H9 (cell line): Measurements from ENCODE around the gene GBP5. TPM values are rescaled to one million over a fixed set of nuclear protein-coding genes. Genes with fewer than 3 reads are reported as not detected.

Source experiments
- DNase-seq: peaks from one replicate; pipeline ENCODE4 v3.0.0-alpha.2; 2017
- H2AFZ ChIP-seq: one replicate; pipeline ENCODE4 v1.6.1; 2013; ENCODE audit warnings: mild to moderate bottlenecking, low read length, control low read depth, moderate library complexity
- H2AK5ac ChIP-seq: 2 replicates; pipeline ENCODE4 v1.6.1; 2013; ENCODE audit warnings: low read length, control low read depth, mixed read lengths; ENCODE audit not compliant: insufficient read length
- H2BK120ac ChIP-seq: one replicate; pipeline ENCODE4 v1.6.1; 2013; ENCODE audit warnings: low read depth, mild to moderate bottlenecking, low read length, control low read depth, inconsistent platforms; ENCODE audit not compliant: poor library complexity, severe bottlenecking
- H2BK12ac ChIP-seq: 2 replicates; pipeline ENCODE4 v1.6.1; 2013; ENCODE audit warnings: low read length, control low read depth, mixed read lengths, low read depth; ENCODE audit not compliant: insufficient read length
- H2BK15ac ChIP-seq: 2 replicates; pipeline ENCODE4 v1.6.1; 2013; ENCODE audit warnings: low read depth, low read length, control low read depth
- H2BK20ac ChIP-seq: one replicate; pipeline ENCODE4 v1.6.1; 2013; ENCODE audit warnings: low read depth, mild to moderate bottlenecking, low read length, control low read depth, inconsistent platforms; ENCODE audit not compliant: poor library complexity, severe bottlenecking
- H2BK5ac ChIP-seq: 2 replicates; pipeline ENCODE4 v1.6.1; 2013; ENCODE audit warnings: low read length, control low read depth, mixed read lengths; ENCODE audit not compliant: insufficient read length
- H3K14ac ChIP-seq: 2 replicates; pipeline ENCODE4 v1.6.1; 2013; ENCODE audit warnings: low read length, control low read depth; ENCODE audit not compliant: insufficient read depth
- H3K18ac ChIP-seq: 2 replicates; pipeline ENCODE4 v1.6.1; 2013; ENCODE audit warnings: low read depth, mild to moderate bottlenecking, mixed read lengths, low read length, control low read depth; ENCODE audit not compliant: insufficient read length
- H3K23ac ChIP-seq: 2 replicates; pipeline ENCODE4 v1.6.1; 2013; ENCODE audit warnings: low read length, control low read depth, mixed read lengths, low read depth; ENCODE audit not compliant: insufficient read length
- H3K23me2 ChIP-seq: 2 replicates; pipeline ENCODE4 v1.6.1; 2013; ENCODE audit warnings: low read depth, mild to moderate bottlenecking, mixed read lengths, low read length, control low read depth; ENCODE audit not compliant: insufficient read length, poor library complexity, severe bottlenecking
- H3K27ac ChIP-seq: 2 replicates; pipeline ENCODE4 v1.5.1; 2013; ENCODE audit warnings: low read length, control low read depth, mixed read lengths, low read depth; ENCODE audit not compliant: insufficient read length
- H3K27me3 ChIP-seq: 2 replicates; pipeline ENCODE4 v1.6.1; 2013; ENCODE audit warnings: low read length, control low read depth, inconsistent platforms; ENCODE audit not compliant: insufficient read depth
- H3K4ac ChIP-seq: 2 replicates; pipeline ENCODE4 v1.6.1; 2013; ENCODE audit warnings: low read depth, mild to moderate bottlenecking, control low read depth, inconsistent platforms, low read length, moderate library complexity
- H3K4me1 ChIP-seq: 2 replicates; pipeline ENCODE4 v1.6.1; 2013; ENCODE audit warnings: low read length, control low read depth, inconsistent platforms; ENCODE audit not compliant: insufficient read depth
- H3K4me2 ChIP-seq: 2 replicates; pipeline ENCODE4 v1.6.1; 2013; ENCODE audit warnings: low read length, control low read depth, mixed read lengths; ENCODE audit not compliant: insufficient read length, insufficient read depth
- H3K56ac ChIP-seq: 2 replicates; pipeline ENCODE4 v1.6.1; 2013; ENCODE audit warnings: low read depth, mild to moderate bottlenecking, mixed read lengths, low read length, control low read depth; ENCODE audit not compliant: insufficient read length
- H3K79me1 ChIP-seq: 2 replicates; pipeline ENCODE4 v1.6.1; 2013; ENCODE audit warnings: low read depth, mild to moderate bottlenecking, moderate library complexity, low read length, control low read depth, inconsistent platforms; ENCODE audit not compliant: insufficient read depth, poor library complexity, severe bottlenecking
- H3K79me2 ChIP-seq: 2 replicates; pipeline ENCODE4 v1.6.1; 2013; ENCODE audit warnings: low read length, control low read depth, inconsistent platforms; ENCODE audit not compliant: insufficient read depth
- H3K9ac ChIP-seq: 2 replicates; pipeline ENCODE4 v1.6.1; 2013; ENCODE audit warnings: low read length, control low read depth, mixed read lengths; ENCODE audit not compliant: insufficient read length; ENCODE audit errors: extremely low read depth
- H3K9me3 ChIP-seq: one replicate; pipeline ENCODE4 v1.6.1; 2013; ENCODE audit warnings: low read depth, low read length, inconsistent platforms; ENCODE audit not compliant: control insufficient read depth
- H3T11ph ChIP-seq: one replicate; pipeline ENCODE4 v1.6.1; 2013; ENCODE audit warnings: mild to moderate bottlenecking, low read length, control low read depth, inconsistent platforms
- H4K20me1 ChIP-seq: one replicate; pipeline ENCODE4 v1.6.1; 2013; ENCODE audit not compliant: control insufficient read depth, insufficient read length, insufficient read depth
- H4K5ac ChIP-seq: 2 replicates; pipeline ENCODE4 v1.6.1; 2013; ENCODE audit warnings: low read depth, mild to moderate bottlenecking, mixed read lengths, low read length, control low read depth; ENCODE audit not compliant: insufficient read length
- H4K8ac ChIP-seq: replicated peaks from 2 replicates; pipeline ENCODE4 v1.6.1; 2013; ENCODE audit warnings: low read length, control low read depth, mixed read lengths, low read depth; ENCODE audit not compliant: insufficient read length
- H4K91ac ChIP-seq: 2 replicates; pipeline ENCODE4 v1.6.1; 2013; ENCODE audit warnings: low read depth, mild to moderate bottlenecking, moderate library complexity, mixed read lengths, low read length, control low read depth; ENCODE audit not compliant: insufficient read length
- H3K27ac Mint-ChIP-seq, 3 experiments: 2 replicates in 2 of 3; 3 replicates in 1 of 3; pipeline ENCODE4 v1.8.0; 2020 to 2021; ENCODE audit warnings: mixed read lengths in 3 of 3, mild to moderate bottlenecking in 1 of 3, moderate library complexity in 1 of 3
- H3K27me3 Mint-ChIP-seq: 2 replicates; pipeline ENCODE4 v1.8.0; 2021; ENCODE audit warnings: low read depth, mild to moderate bottlenecking, moderate library complexity, mixed read lengths
- H3K36me3 Mint-ChIP-seq, 3 experiments: 2 replicates in 2 of 3; 3 replicates in 1 of 3; pipeline ENCODE4 v1.8.0; 2020 to 2021; ENCODE audit warnings: low read depth in 3 of 3, mixed read lengths in 3 of 3; ENCODE audit not compliant: insufficient read depth in 1 of 3
- H3K4me1 Mint-ChIP-seq, 2 experiments: 2 replicates each; pipeline ENCODE4 v1.8.0; 2020; ENCODE audit warnings: mixed read lengths in 2 of 2
- H3K4me3 Mint-ChIP-seq, 2 experiments: 2 replicates in 1 of 2; 3 replicates in 1 of 2; pipeline ENCODE4 v1.8.0; 2020 to 2021; ENCODE audit warnings: mild to moderate bottlenecking in 2 of 2, mixed read lengths in 2 of 2, moderate library complexity in 1 of 2
- H3K9me3 Mint-ChIP-seq, 2 experiments: 2 replicates in 1 of 2; 3 replicates in 1 of 2; pipeline ENCODE4 v1.8.0; 2020; ENCODE audit warnings: mild to moderate bottlenecking in 2 of 2, mixed read lengths in 2 of 2, moderate library complexity in 1 of 2
- CTCF ChIP-seq: fragments of 200-600 bp; sonication (generic); conservative IDR thresholded peaks from 3 replicates; pipeline ENCODE4 v1.8.0; 2021; ENCODE audit warnings: antibody characterized with exemption, mild to moderate bottlenecking
- WGBS: extraction: QIAGEN DNeasy Blood & Tissue Kit; methylation state at CpG from one replicate; pipeline ENCODE4 v1.1.7; 2013; ENCODE audit warnings: missing lambda C conversion rate, low lambda C conversion rate, mixed read lengths; ENCODE audit not compliant: insufficient read length; ENCODE audit errors: extremely low coverage; 5-methylcytosine and 5-hydroxymethylcytosine counted together
- total RNA-seq: library from RNA; stranded (reverse); gene quantifications from 2 replicates; pipeline ENCODE4 v1.2.1, GENCODE V29; 2021

GBP5 gene
- total RNA-seq, 1 experiment from 2014 or later: not detected

GRCh38 chr1:89271341-89272015 lies 1.2 kb downstream of the GBP5 start:
- no peak overlapping the region for H2BK20ac ChIP-seq
- H3K56ac ChIP-seq: no peak overlapping the region
- H3K79me1 ChIP-seq: no peaks in the 10 kb centered on the region
- no peak overlapping the region for H3K18ac ChIP-seq
- H4K8ac ChIP-seq: no peak overlapping the region
- Mint-ChIP-seq H3K9me3 (peaks cover 0 to 4% of the 10 kb centered on the region in 2 experiments; a peak in 2 of 5 replicates), H3K36me3 (no peaks in the 10 kb centered on the region; a peak in 2 of 7 replicates), H3K27ac (no peak overlapping the region), H3K4me3 (no peak overlapping the region), H3K4me1 (no peaks in the 10 kb centered on the region), H3K27me3 (peaks cover 3% of the 10 kb centered on the region)
- H2BK15ac ChIP-seq: no peak overlapping the region
- H2BK12ac ChIP-seq: no peak overlapping the region
- no peak overlapping the region for H3K14ac ChIP-seq
- no peaks in the 10 kb centered on the region for H4K20me1 ChIP-seq
- H2AFZ ChIP-seq: no peak overlapping the region
- H2BK120ac ChIP-seq: no peak overlapping the region
- no peaks in the 10 kb centered on the region for H3K4me1 ChIP-seq
- H3K23me2 ChIP-seq: peaks cover 5% of the 10 kb centered on the region
- no peak for DNase-seq
- H2AK5ac ChIP-seq: no peak overlapping the region
- no peak overlapping the region for H3K4me2 ChIP-seq
- H3K23ac ChIP-seq: no peak overlapping the region
- H3K27ac ChIP-seq: no peak overlapping the region
- H4K5ac ChIP-seq: no peak overlapping the region
- no peak overlapping the region for H2BK5ac ChIP-seq
- no peak for TF ChIP-seq CTCF
- no peaks in the 10 kb centered on the region for H3K27me3 ChIP-seq
- no peak overlapping the region for H3K4ac ChIP-seq
- H3K9me3 ChIP-seq: no peaks in the 10 kb centered on the region
- H3T11ph ChIP-seq: no peak overlapping the region
- H4K91ac ChIP-seq: no peak overlapping the region
- WGBS: no CpG with 5 or more reads among the region's 3 CpGs
- H3K9ac ChIP-seq: no peak overlapping the region
- no peaks in the 10 kb centered on the region for H3K79me2 ChIP-seq
